ENCODE results near the gene WHRN.

WHRN gene

DNA sequence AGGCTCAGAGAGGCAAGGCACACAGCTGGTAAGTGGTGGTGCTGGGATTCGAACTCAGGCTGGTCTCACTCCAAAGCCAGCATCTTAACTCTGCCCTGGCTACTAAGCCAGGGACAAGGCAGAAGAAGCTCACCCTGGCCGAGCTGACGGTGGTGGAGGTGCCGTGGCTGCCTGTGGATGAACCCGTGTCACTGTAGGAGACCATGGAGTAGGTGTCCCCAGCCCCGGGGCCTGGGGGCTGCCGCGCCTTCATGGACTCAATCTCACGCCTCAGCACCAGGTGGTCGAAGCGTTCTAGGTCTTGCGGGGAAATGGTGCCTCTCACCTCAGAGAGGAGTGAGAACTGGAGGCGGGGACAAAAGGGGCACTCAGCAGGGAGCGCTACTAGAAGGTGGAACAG, 82.1 kb downstream of the WHRN start:
- no peak for DNase-seq (ENCODE audit: low read depth in 2 of 2)
- TF ChIP-seq, protein P1, sequence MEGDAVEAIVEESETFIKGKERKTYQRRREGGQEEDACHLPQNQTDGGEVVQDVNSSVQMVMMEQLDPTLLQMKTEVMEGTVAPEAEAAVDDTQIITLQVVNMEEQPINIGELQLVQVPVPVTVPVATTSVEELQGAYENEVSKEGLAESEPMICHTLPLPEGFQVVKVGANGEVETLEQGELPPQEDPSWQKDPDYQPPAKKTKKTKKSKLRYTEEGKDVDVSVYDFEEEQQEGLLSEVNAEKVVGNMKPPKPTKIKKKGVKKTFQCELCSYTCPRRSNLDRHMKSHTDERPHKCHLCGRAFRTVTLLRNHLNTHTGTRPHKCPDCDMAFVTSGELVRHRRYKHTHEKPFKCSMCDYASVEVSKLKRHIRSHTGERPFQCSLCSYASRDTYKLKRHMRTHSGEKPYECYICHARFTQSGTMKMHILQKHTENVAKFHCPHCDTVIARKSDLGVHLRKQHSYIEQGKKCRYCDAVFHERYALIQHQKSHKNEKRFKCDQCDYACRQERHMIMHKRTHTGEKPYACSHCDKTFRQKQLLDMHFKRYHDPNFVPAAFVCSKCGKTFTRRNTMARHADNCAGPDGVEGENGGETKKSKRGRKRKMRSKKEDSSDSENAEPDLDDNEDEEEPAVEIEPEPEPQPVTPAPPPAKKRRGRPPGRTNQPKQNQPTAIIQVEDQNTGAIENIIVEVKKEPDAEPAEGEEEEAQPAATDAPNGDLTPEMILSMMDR (IDR thresholded peaks at IDR 0.05; ENCODE audit: low read depth, low read length) = no peak
- no peak overlapping the region for H3K4me3 ChIP-seq (replicated peaks in 1 of 2; ENCODE audit: low read depth in 2 of 2, low read length in 2 of 2)

DNA sequence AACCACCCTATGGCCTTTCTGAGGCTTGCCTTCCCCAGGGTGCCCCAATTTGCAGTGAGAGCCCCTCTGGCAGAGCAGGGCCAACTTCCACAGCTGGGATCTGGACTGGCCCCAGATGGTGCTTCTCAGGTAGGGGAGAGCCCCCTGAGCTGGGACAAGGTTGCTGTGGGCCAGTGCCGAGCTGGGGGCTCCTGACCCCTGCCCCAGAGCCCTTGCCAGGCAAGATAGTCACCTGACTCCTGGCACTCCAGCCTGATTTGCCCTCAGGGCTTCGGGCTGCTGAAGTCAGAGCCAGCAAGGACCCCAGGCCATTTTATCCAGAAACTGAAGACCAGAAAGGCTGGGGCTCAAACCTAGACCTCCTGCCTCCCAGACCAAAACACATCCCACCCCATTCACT, 84.1 kb downstream of the WHRN start:
- TF ChIP-seq, protein P1 (IDR thresholded peaks at IDR 0.05; ENCODE audit: low read depth, low read length) = no peak
- no peak overlapping the region for H3K4me3 ChIP-seq (replicated peaks in 1 of 2; ENCODE audit: low read depth in 2 of 2, low read length in 2 of 2)
- DNase-seq (ENCODE audit: low read depth in 2 of 2) = no peak

- H3K4me3 ChIP-seq (replicated peaks in 1 of 2; ENCODE audit: low read depth in 2 of 2, low read length in 2 of 2) = no peak overlapping the region
- DNase-seq (ENCODE audit: low read depth in 2 of 2) = no peak
- TF ChIP-seq, protein P1 (IDR thresholded peaks at IDR 0.05; ENCODE audit: low read depth, low read length) = no peak
These were observed 85.5 kb downstream of the WHRN start for GRCh38 chr9:114419796-114420195.

DNA sequence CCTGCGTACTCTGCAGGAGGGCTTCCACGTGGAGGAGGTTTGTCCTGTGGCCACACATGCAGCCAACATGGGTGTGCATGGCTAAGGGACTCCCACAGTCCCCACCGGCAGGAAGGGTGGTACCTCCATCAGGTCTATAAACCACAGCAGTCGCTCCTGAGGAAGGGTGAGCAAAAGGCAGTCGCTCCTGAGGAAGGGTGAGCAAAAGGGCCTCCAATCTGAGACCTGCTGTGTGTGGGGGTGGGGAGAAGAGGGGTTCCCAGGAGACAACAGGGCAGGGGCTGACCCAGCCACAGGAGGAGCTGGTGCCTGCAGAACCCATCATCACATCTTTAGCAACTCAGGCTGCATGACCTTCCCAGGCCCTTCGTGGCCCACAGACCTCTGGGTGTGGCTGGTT, 87.2 kb downstream of the WHRN start:
- no peak for DNase-seq (ENCODE audit: low read depth in 2 of 2)
- TF ChIP-seq, protein P1 (IDR thresholded peaks at IDR 0.05; ENCODE audit: low read depth, low read length) = no peak

GRCh38 chr9:114417511-114417910, 87.8 kb downstream of the WHRN start:
- DNase-seq (ENCODE audit: low read depth in 2 of 2) = peak; percentile 33 to 71
- TF ChIP-seq, protein P1 (IDR thresholded peaks at IDR 0.05; ENCODE audit: low read depth, low read length) = peak; percentile 28
- no peak overlapping the region for H3K4me3 ChIP-seq (replicated peaks in 1 of 2; ENCODE audit: low read depth in 2 of 2, low read length in 2 of 2)

More for the DNA sequence above, 87.2 kb downstream of the WHRN start:
- no peak overlapping the region for H3K4me3 ChIP-seq (replicated peaks in 1 of 2; ENCODE audit: low read depth in 2 of 2, low read length in 2 of 2)

DNA sequence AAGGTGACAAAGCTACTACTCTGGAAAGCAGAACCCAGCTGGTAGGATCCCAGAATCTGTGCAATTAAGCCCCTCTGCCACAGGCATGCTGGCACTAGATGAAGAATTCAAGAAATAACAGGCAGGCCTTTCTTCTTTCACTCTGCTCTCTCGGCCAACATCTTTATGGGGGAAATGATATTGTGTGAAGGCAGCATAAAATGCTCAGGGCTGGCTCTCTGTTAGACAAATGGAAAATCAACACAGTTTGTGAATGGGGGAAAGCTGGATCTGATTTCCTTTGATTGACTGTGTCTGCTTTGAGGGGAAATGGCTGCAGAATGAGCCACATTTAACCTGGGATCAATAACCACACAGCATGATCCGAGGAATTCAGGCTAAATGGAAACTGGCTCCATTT, 88.4 kb downstream of the WHRN start:
- no peak overlapping the region for H3K4me3 ChIP-seq (replicated peaks in 1 of 2; ENCODE audit: low read depth in 2 of 2, low read length in 2 of 2)
- no peak for DNase-seq (ENCODE audit: low read depth in 2 of 2)
- TF ChIP-seq, protein P1 (IDR thresholded peaks at IDR 0.05; ENCODE audit: low read depth, low read length) = no peak

DNA sequence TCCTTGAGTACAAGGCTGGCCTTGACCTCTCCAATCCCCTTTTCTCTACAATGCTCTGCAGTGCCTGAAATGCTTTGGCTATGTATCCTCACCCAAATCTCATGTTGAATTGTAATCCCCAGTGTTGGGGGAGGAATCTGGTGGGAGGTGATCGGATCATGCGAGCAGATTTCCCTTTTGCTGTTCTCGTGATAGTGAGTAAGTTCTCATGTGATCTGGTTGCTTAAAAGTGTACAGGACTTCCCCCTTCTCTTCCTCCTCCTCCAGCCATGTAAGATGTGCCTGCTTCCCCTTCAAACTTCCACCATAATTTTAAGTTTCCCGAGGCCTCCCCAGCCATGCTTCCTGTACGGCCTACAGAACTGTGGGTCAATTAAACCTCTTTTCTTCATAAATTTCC, 89.0 kb downstream of the WHRN start:
- no peak overlapping the region for H3K4me3 ChIP-seq (replicated peaks in 1 of 2; ENCODE audit: low read depth in 2 of 2, low read length in 2 of 2)
- no peak for DNase-seq (ENCODE audit: low read depth in 2 of 2)
- TF ChIP-seq, protein P1 (IDR thresholded peaks at IDR 0.05; ENCODE audit: low read depth, low read length) = no peak

Data from cardiac fibroblast (primary cell).